Heart left ventricle (tissue), 16 donors: ENCODE measurements around the gene AFAP1L2. TPM values are rescaled to one million over a fixed set of nuclear protein-coding genes. Genes with fewer than 3 reads are reported as not detected.

ENCODE experiments used
- ATAC-seq, 4 donors: fragments of 200-7000 bp; cut with Tn5 transposase; one replicate each; pipeline ENCODE4 v1.9.1; 2020 to 2022; ENCODE audit warnings: moderate library complexity in 4 of 4, mild to moderate bottlenecking in 3 of 4, moderate number of reproducible peaks in 1 of 4
- DNase-seq, 5 donors: peaks; one replicate each; pipeline ENCODE4 v3.0.0-alpha.2; 2020
- H3K27ac ChIP-seq, 12 donors: fragments of 200-600 bp; sonication (generic) in 4 of 12; one replicate each; pipeline versions ENCODE4 v1.5.0 to v1.8.0; 2016 to 2022; ENCODE audit warnings: mild to moderate bottlenecking in 2 of 12
- H3K27me3 ChIP-seq, 9 donors: fragments of 200-600 bp; sonication (generic) in 2 of 9; one replicate each; pipeline versions ENCODE4 v1.5.1 to v1.8.0; 2016 to 2022; ENCODE audit warnings: mild to moderate bottlenecking in 3 of 9
- H3K36me3 ChIP-seq, 9 donors: fragments of 200-600 bp; sonication (generic) in 2 of 9; one replicate each; pipeline versions ENCODE4 v1.5.0 to v1.8.0; 2018 to 2022; ENCODE audit warnings: mild to moderate bottlenecking in 2 of 9
- H3K4me1 ChIP-seq, 12 donors: fragments of 200-600 bp; sonication (generic) in 4 of 12; one replicate each; pipeline versions ENCODE4 v1.5.0 to v1.8.0; 2016 to 2022; ENCODE audit warnings: mild to moderate bottlenecking in 3 of 12
- H3K4me3 ChIP-seq, 12 donors: fragments of 200-600 bp; sonication (generic) in 4 of 12; one replicate each; pipeline versions ENCODE4 v1.5.0 to v1.8.0; 2017 to 2022; ENCODE audit warnings: mild to moderate bottlenecking in 9 of 12, moderate library complexity in 4 of 12
- H3K9me3 ChIP-seq, 12 donors: fragments of 200-600 bp; sonication (generic) in 4 of 12; one replicate each; pipeline versions ENCODE4 v1.5.0 to v1.8.0; 2016 to 2022; ENCODE audit warnings: mild to moderate bottlenecking in 1 of 12
- CTCF ChIP-seq, 12 donors: fragments of 200-600 bp; sonication (generic) in 4 of 12; IDR thresholded peaks; one replicate each; pipeline versions ENCODE4 v1.5.0 to v1.8.0; 2018 to 2022; ENCODE audit warnings: antibody characterized with exemption in 12 of 12, mild to moderate bottlenecking in 5 of 12
- POLR2A ChIP-seq, 2 donors: fragments of 450-650 bp; IDR thresholded peaks; one replicate each; pipeline ENCODE4 v1.6.1; 2017; ENCODE audit warnings: antibody characterized with exemption in 2 of 2, mild to moderate bottlenecking in 2 of 2, moderate library complexity in 2 of 2
- WGBS, 4 donors: extraction: QIAGEN DNeasy Blood & Tissue Kit in 2 of 4; methylation state at CpG; one replicate each; pipeline versions ENCODE4 v1.1.5 to v1.1.7; 2013 to 2018; 5-methylcytosine and 5-hydroxymethylcytosine counted together
- intact Hi-C, 10 donors: fragments of 100-400 bp; cut with DNase I; formaldehyde crosslinking; loops; one replicate each; pipeline versions ENCODE4 v1.11.1 to v1.14.2; 2022
- polyA plus RNA-seq, 2 donors: library from polyadenylated mRNA; stranded (reverse); fragments of 200-250 nt; gene quantifications; one replicate each; pipeline ENCODE4 v1.2.3, GENCODE V29; 2013
- total RNA-seq, 9 donors: library from RNA; depleted of rRNA in 2 of 9; stranded (reverse); fragments of >200 nt in 2 of 9; fragmentation: NEBNext Ultra II Directional in 3 of 9; extraction: Animal tissue kit (Norgen Biotek cat#: 25700) in 3 of 9; gene quantifications; one replicate each; pipeline versions ENCODE4 v1.1.0 to v1.2.4, GENCODE V29; 2016 to 2023
- donor health status: ischemic (EF 13 %, LVEDD 7.1; RV severe dilation, severe dysfunction).
- donor health status: healthy with polysubstance abuse.
- donor health status: DM: no; HTN: yes; CAD: no.
- donor health status: DM: no; HTN: no; CAD: no.
- donor health status: ischemic (EF 25% LVEDD 6.9; RV normal size, moderate dysfunction).
- donor health status: ischemic (EF 25% LVEDD 5.7; RV mildly dilated, moderate dysfunction).
- donor health status: healthy.
- donor health status: DM: yes; HTN: yes; CAD: no.
- donor health status: ischemic (EF 35%, LVEDD 5.7; RV mildly dilated, moderate dysfunction).
- donor health status: nonischemic (EF 11% LVEDD 7.7; RV severe dilation, severe dysfunction).
- donor health status: DM: yes; HTN: yes; CAD: no.
- donor health status: PGD.
- donor health status: ischemic (EF 29% LVEDD 5.4; RV normal size, mild dysfunction).
- donor health status: nonischemic (EF 23%, LVEDD 6.1; RV moderate dilation, normal function).

The AFAP1L2 gene
- total and polyA plus RNA-seq, 11 donors: 2.8 to 8.2 (median 4.3) TPM

DNA sequence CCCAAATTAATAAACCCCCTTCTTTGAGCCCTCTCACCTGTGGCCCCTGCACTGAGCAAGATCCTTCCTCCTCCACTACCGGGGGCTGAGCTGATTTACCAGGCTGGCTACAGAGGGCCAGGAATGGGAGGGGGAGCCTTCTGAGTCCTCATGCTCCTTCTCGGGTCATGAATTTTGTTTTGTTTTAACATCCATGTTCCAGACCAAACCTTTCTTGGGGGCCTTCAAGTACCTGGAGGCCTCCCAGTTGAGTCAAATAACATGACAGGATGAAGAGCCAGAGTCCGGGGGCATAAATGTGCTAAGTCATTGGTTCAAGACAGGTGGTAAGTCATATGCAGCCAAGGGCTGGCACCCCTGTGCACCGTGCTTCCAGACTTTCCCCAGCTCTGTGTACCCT lies 39.6 kb downstream of the AFAP1L2 start:
- TF ChIP-seq POLR2A (IDR thresholded peaks at IDR 0.05) (no peak), CTCF (IDR thresholded peaks at IDR 0.05) (no peak)
- no peaks in the 10 kb centered on the region for H3K27me3 ChIP-seq
- intact Hi-C loops: no loop called here
- no peak for ATAC-seq
- WGBS, 4 donors: 93 to 96% (median 94%) methylated on average over 4 of the region's 4 CpGs
- H3K36me3 ChIP-seq: no peaks in the 10 kb centered on the region
- no peak for DNase-seq
- no peak overlapping the region for H3K4me3 ChIP-seq
- peaks cover 0 to 19% (median 0%) of the 10 kb centered on the region in 12 donors for H3K4me1 ChIP-seq
- peaks cover 0 to 7% (median 0%) of the 10 kb centered on the region in 12 donors for H3K9me3 ChIP-seq
- no peak overlapping the region for H3K27ac ChIP-seq

DNA sequence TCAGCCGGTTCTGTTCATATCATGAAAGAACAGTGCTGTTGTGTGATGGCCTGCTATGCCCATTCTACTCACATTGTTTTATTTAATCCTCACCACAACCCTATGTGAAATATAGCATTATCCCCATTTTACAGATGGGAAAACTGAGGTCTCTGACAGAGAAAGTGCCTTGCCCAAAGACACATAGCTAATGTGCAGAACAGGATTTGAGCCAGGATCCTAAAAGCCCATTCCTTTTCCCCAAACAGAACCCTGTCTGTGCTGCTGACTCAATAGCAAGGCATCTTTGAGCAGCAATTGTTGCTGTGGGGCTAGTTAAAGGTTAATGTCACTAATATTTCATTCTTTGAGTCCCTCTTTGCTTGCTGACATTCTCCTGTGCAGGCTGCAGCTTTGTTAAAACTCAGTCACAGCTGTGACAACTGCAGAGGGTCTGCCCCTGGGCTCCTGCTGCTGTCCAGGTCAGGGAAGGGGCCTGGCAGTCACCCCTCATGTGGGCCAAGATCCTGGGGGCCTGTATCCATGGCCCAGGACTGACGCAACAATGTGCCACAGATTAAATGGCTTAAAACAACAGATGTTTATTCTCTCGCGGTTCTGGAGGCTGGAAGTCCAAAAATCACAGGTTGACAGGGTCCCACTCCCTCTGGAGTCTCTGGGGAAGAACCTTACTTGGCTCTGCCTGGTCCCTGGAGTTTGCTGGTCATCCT lies 40.4 kb downstream of the AFAP1L2 start:
- H3K4me1 ChIP-seq: peaks cover 0 to 17% (median 0%) of the 10 kb centered on the region in 12 donors
- no peaks in the 10 kb centered on the region for H3K27me3 ChIP-seq
- no peak overlapping the region for H3K4me3 ChIP-seq
- 82 to 92% (median 89%) methylated on average over 4 of the region's 4 CpGs for WGBS, 4 donors
- TF ChIP-seq CTCF (IDR thresholded peaks at IDR 0.05): no peak
- TF ChIP-seq POLR2A (IDR thresholded peaks at IDR 0.05): no peak
- no peaks in the 10 kb centered on the region for H3K36me3 ChIP-seq
- peaks cover 0 to 7% (median 0%) of the 10 kb centered on the region in 12 donors for H3K9me3 ChIP-seq
- no peak overlapping the region for H3K27ac ChIP-seq
- DNase-seq: no peak
- intact Hi-C loops: no loop called here
- no peak for ATAC-seq

DNA sequence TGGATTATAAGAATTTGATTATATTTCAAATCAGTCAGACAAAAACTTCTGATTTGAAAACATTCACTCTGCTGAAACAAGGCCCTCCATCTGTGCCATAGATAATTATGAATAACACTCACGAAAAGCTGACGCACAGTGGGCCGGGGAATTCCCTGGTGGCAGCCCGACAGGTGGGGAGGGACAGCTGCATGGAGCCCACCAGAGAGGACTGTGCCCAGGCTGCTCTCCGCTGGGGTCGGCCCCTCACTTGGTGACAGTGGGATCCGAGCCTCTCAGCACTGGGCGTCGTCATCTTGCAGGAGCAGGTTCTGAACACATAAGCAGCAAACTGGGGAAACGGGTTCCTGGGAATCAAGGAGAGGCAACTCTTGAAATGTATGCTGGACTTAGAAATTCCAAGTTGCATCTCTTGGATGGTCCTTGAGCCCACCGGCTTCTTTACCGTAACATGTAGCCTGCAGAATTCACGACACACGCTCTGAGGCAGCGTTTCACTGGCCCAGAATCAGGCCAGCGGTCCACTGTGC lies 41.4 kb downstream of the AFAP1L2 start:
- H3K27ac ChIP-seq: no peak overlapping the region

More for the DNA sequence above, 41.4 kb downstream of the AFAP1L2 start:
- 86 to 96% (median 92%) methylated on average over 15 to 16 of the region's 16 CpGs for WGBS, 4 donors
- Histone ChIP-seq H3K36me3 (no peaks in the 10 kb centered on the region), H3K27me3 (no peaks in the 10 kb centered on the region), H3K4me1 (peaks cover 0 to 14% (median 0%) of the 10 kb centered on the region in 12 donors), H3K9me3 (peaks cover 0 to 7% (median 0%) of the 10 kb centered on the region in 12 donors), H3K4me3 (no peak overlapping the region)
- intact Hi-C loops: no loop called here
- no peak for ATAC-seq
- DNase-seq: no peak
- TF ChIP-seq POLR2A (IDR thresholded peaks at IDR 0.05) (no peak), CTCF (IDR thresholded peaks at IDR 0.05) (no peak)
